Dermis microvascular lymphatic vessel endothelial cell (primary cell): ENCODE data around the gene PPIP5K1. TPM values are rescaled to one million over a fixed set of nuclear protein-coding genes. Genes with fewer than 3 reads are reported as not detected.
"Not testable (repeated sequence)": the region's sequence is repeated elsewhere in the genome, so short reads cannot be mapped to it uniquely, and the experiment has no call there.

Experiments used
- DNase-seq, 2 donors: peaks; one replicate each; pipeline versions ENCODE4 v3.0.0 to v3.0.0-alpha.2; 2010; ENCODE audit warnings: low read depth in 2 of 2
- total RNA-seq: library from RNA; depleted of rRNA; stranded (reverse); fragments of >200 nt; gene quantifications from 2 replicates; pipeline ENCODE4 v1.2.1, GENCODE V29; 2014

PPIP5K1 gene
- total RNA-seq, 1 donor from 2014 or later: 11.6 TPM

GRCh38 chr15:43545426-43545825, 44.6 kb downstream of the PPIP5K1 start:
- DNase-seq: no peak

GRCh38 chr15:43544266-43544665, 45.7 kb downstream of the PPIP5K1 start:
- no peak for DNase-seq

- DNase-seq: no peak
Measured at GRCh38 chr15:43541785-43542184, 48.2 kb downstream of the PPIP5K1 start.

- DNase-seq: no peak
Measured at GRCh38 chr15:43538091-43538490, 51.9 kb downstream of the PPIP5K1 start.

GRCh38 chr15:43534897-43535296, 55.1 kb downstream of the PPIP5K1 start:
- no peak for DNase-seq

GRCh38 chr15:43532826-43533225, 57.2 kb downstream of the PPIP5K1 start:
- DNase-seq: not testable (repeated sequence)

GRCh38 chr15:43531018-43531670, 58.9 kb downstream of the PPIP5K1 start:
- DNase-seq: no peak

GRCh38 chr15:43529587-43530345, 60.2 kb downstream of the PPIP5K1 start:
- DNase-seq: no peak

- no peak for DNase-seq
Measured at GRCh38 chr15:43529141-43529540, 60.9 kb downstream of the PPIP5K1 start.

- DNase-seq: no peak
Measured at GRCh38 chr15:43528542-43529007, 61.4 kb downstream of the PPIP5K1 start.

GRCh38 chr15:43527802-43528541, 62.0 kb downstream of the PPIP5K1 start:
- no peak for DNase-seq

GRCh38 chr15:43527016-43527801, 62.8 kb downstream of the PPIP5K1 start:
- DNase-seq: no peak

GRCh38 chr15:43526261-43526930, 63.6 kb downstream of the PPIP5K1 start:
- no peak for DNase-seq

- DNase-seq: no peak
Measured at GRCh38 chr15:43525131-43525530, 64.9 kb downstream of the PPIP5K1 start.

GRCh38 chr15:43524254-43524845, 65.7 kb downstream of the PPIP5K1 start:
- DNase-seq: no peak

GRCh38 chr15:43523646-43524045, 66.4 kb downstream of the PPIP5K1 start:
- no peak for DNase-seq

- no peak for DNase-seq
Measured at GRCh38 chr15:43522247-43522646, 67.8 kb downstream of the PPIP5K1 start.

GRCh38 chr15:43521419-43521818, 68.6 kb downstream of the PPIP5K1 start:
- no peak for DNase-seq

- no peak for DNase-seq
Measured at GRCh38 chr15:43520138-43520537, 69.9 kb downstream of the PPIP5K1 start.

- DNase-seq: no peak
Measured at GRCh38 chr15:43519196-43519595, 70.8 kb downstream of the PPIP5K1 start.
